Esophagus muscularis mucosa (tissue), 3 donors: ENCODE data around the gene SERTAD1.

Source experiments
- CTCF ChIP-seq, 3 experiments: fragments of 200-600 bp in 2 of 3; fragments of 450-650 bp in 1 of 3; sonication (generic) in 2 of 3; IDR thresholded peaks; one replicate each; pipeline ENCODE4 v1.5.1; 2017 to 2019; ENCODE audit warnings: antibody characterized with exemption in 3 of 3, mild to moderate bottlenecking in 2 of 3, moderate library complexity in 1 of 3
- POLR2A ChIP-seq: fragments of 450-650 bp; IDR thresholded peaks from one replicate; pipeline ENCODE4 v1.6.1; 2017; ENCODE audit warnings: antibody characterized with exemption, moderate library complexity, mild to moderate bottlenecking, low read depth

DNA sequence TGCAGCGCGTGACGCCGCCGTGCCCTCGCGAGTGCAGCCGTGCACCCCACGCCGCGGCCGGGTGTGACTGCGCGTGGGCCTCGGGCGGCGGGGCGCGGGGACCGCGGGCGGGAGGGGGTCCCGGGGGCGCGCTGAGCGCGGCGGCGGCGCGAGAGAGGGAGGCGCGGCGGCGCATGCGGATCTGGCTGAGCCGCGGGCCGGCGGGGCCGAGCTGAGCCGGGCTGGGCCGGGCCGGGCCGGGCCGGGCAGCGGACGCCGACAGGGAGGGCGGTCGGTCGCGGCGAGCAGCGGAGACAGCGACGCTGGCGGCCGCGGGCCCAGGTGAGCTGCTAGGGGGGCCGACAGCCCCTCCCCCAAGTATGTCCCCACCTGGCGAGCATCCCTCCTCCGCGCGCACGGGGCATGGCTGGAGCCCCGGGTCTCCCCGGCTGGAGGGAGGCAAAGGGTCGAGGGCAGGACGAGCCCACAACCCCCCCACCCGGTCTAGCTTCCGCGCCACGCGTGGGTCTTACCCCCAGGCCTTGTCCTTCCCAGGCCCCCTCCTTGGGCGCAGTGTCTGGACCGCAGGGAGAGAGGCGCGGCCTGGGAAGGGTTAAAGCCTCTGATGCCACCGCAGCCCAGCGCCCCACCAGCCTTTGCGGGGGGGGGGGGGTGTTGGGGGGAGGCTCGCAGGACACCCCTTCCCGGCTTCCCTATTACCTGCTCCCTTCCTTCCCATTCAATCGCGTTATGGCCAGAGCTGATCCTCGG is 41.4 kb upstream of the SERTAD1 start, which contains the start of gene SPTBN4:
- TF ChIP-seq CTCF (IDR thresholded peaks at IDR 0.05) (no peak), POLR2A (no peak)
